ENCODE data around the gene UPP1.

The UPP1 gene

GRCh38 chr7:48130658-48131108, 41.6 kb downstream of the UPP1 start:
- H3K9ac ChIP-seq: no peak overlapping the region
- no peaks in the 10 kb centered on the region for H3K27me3 ChIP-seq (ENCODE audit: insufficient read depth, low read depth)
- H3K4me1 ChIP-seq (ENCODE audit: low read depth, poor library complexity, severe bottlenecking): no peaks in the 10 kb centered on the region
- no peak overlapping the region for H3K27ac ChIP-seq
- TF ChIP-seq CTCF (conservative IDR thresholded peaks at IDR 0.05; ENCODE audit: low read depth, low read length): no peak
- no peaks in the 10 kb centered on the region for H4K20me1 ChIP-seq (ENCODE audit: insufficient read depth)
- no peak overlapping the region for H3K4me3 ChIP-seq (IDR thresholded peaks at IDR 0.05; ENCODE audit: insufficient read depth, low read depth, low read length)
- no peak overlapping the region for H3K4me2 ChIP-seq
- H3K36me3 ChIP-seq (ENCODE audit: insufficient read depth): no peaks in the 10 kb centered on the region
- H3K79me2 ChIP-seq (ENCODE audit: insufficient read depth, low read depth): no peaks in the 10 kb centered on the region
- no peak overlapping the region for H2AFZ ChIP-seq (ENCODE audit: low read depth)

- H3K4me2 ChIP-seq: no peak overlapping the region
- H3K9ac ChIP-seq: no peak overlapping the region
- H4K20me1 ChIP-seq (ENCODE audit: insufficient read depth): no peaks in the 10 kb centered on the region
- H3K79me2 ChIP-seq (ENCODE audit: insufficient read depth, low read depth): no peaks in the 10 kb centered on the region
- H3K36me3 ChIP-seq (ENCODE audit: insufficient read depth): no peaks in the 10 kb centered on the region
- no peak overlapping the region for H2AFZ ChIP-seq (ENCODE audit: low read depth)
- TF ChIP-seq CTCF (conservative IDR thresholded peaks at IDR 0.05; ENCODE audit: low read depth, low read length): no peak
- no peaks in the 10 kb centered on the region for H3K4me1 ChIP-seq (ENCODE audit: low read depth, poor library complexity, severe bottlenecking)
- H3K27me3 ChIP-seq (ENCODE audit: insufficient read depth, low read depth): no peaks in the 10 kb centered on the region
- H3K27ac ChIP-seq: no peak overlapping the region
- H3K4me3 ChIP-seq (IDR thresholded peaks at IDR 0.05; ENCODE audit: insufficient read depth, low read depth, low read length): no peak overlapping the region
Measured at GRCh38 chr7:48132792-48133191, 43.7 kb downstream of the UPP1 start.

DNA sequence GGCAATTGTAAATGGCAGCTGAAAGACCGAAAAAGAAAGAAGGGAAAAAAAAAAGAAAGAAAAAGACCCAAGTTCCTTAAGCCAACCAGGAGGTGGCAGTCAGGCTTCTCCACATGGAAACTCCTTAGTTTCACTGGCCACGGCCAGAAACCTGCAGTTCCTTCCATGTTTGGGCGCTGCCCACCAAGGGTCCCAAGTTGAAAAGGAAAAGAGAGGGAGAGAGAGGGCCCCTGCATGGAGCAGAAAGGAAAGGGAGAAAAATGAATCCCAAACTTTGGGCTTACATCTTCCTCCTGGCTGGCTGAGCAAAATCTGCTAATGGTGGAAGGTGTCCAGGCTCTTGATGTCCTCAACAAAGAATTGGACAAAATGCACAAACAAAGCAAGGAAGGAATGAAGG, 50.4 kb downstream of the UPP1 start:
- Histone ChIP-seq H3K36me3 (ENCODE audit: insufficient read depth) (no peaks in the 10 kb centered on the region), H3K4me1 (ENCODE audit: low read depth, poor library complexity, severe bottlenecking) (no peaks in the 10 kb centered on the region), H3K27me3 (ENCODE audit: insufficient read depth, low read depth) (no peaks in the 10 kb centered on the region), H3K79me2 (ENCODE audit: insufficient read depth, low read depth) (no peaks in the 10 kb centered on the region), H3K9ac (no peak overlapping the region), H4K20me1 (ENCODE audit: insufficient read depth) (no peaks in the 10 kb centered on the region), H2AFZ (ENCODE audit: low read depth) (peak overlapping the region; percentile 25), H3K4me3 (IDR thresholded peaks at IDR 0.05; ENCODE audit: insufficient read depth, low read depth, low read length) (no peak overlapping the region), H3K27ac (no peak overlapping the region), H3K4me2 (peak overlapping the region; percentile 46; the same call in 1 of the 2 replicates)
- peak; percentile 49; the same call in 1 of the 2 replicates for TF ChIP-seq CTCF (conservative IDR thresholded peaks at IDR 0.05; ENCODE audit: low read depth, low read length)

DNA sequence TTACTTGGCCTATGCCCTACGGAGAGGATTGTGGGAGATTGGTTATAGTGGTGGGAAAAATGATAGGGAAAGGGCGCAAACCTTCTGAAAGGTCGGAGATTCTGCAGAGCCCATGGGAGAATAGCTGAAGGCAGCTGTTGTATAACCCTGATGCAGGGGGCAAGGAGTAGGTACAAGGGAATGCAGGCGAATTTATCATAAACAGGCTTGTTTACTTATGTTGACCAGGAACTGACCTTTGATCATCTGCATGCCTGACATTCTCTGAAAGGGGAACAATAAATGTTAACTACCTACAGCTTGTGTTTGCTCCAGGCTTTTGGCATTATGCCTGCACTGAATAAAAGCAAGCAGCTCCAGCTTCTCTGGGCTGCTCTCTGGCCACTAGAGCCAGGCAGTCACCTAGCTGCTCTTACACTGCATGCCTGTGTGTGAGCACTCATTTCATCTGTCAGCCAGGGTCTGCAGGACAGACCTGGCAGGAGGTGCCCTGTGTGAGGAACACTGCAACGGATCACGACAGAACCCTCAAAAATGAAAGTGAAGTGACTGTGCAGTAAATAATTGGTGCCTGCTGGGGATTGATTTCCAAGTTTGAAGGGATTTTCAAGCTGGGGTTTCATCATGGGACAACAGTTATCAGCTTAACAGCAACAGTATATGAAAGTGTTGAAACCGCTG, 51.1 kb downstream of the UPP1 start:
- Histone ChIP-seq H4K20me1 (ENCODE audit: insufficient read depth) (no peaks in the 10 kb centered on the region), H3K9ac (no peak overlapping the region), H3K36me3 (ENCODE audit: insufficient read depth) (no peaks in the 10 kb centered on the region), H3K4me1 (ENCODE audit: low read depth, poor library complexity, severe bottlenecking) (no peaks in the 10 kb centered on the region), H2AFZ (ENCODE audit: low read depth) (peak overlapping the region; percentile 25), H3K79me2 (ENCODE audit: insufficient read depth, low read depth) (no peaks in the 10 kb centered on the region), H3K27ac (no peak overlapping the region; the same call in 1 of the 2 replicates), H3K4me3 (IDR thresholded peaks at IDR 0.05; ENCODE audit: insufficient read depth, low read depth, low read length) (no peak overlapping the region), H3K27me3 (ENCODE audit: insufficient read depth, low read depth) (no peaks in the 10 kb centered on the region), H3K4me2 (peak overlapping the region; percentile 46; the same call in 1 of the 2 replicates)
- TF ChIP-seq CTCF (conservative IDR thresholded peaks at IDR 0.05; ENCODE audit: low read depth, low read length): no peak

All from KMS-11 (cell line).